ENCODE measurements around the gene RTL5. TPM values are rescaled to one million over a fixed set of nuclear protein-coding genes. Genes with fewer than 3 reads are reported as not detected.

The RTL5 gene
- total and polyA plus RNA-seq, 10 of the 15 experiments (the other 5 are each of a cell fraction or from before 2014, with no cell fraction given) = under 0.01 to 0.10 (median 0.03) TPM; not detected in 5

- no peak overlapping the region for H3K9ac ChIP-seq (ENCODE audit: control insufficient read depth, insufficient read depth, low read length)
- DNase-seq (ENCODE audit: low read depth, low spot score) (no peak), ATAC-seq (no peak), FAIRE-seq (no peak)
- no peaks in the 10 kb centered on the region for H3K36me3 ChIP-seq (ENCODE audit: control insufficient read depth in 2 of 2, insufficient read depth in 2 of 2, low read length in 1 of 2)
- H3K9me3 ChIP-seq (replicated peaks; ENCODE audit: control insufficient read depth, insufficient read depth, low read length) = no peaks in the 10 kb centered on the region; the same call in 2 of the 3 replicates
- ChIA-PET SMC1A (ENCODE audit: uncharacterized antibody, unreplicated experiment) (interaction anchor here (1.0 to 5.4 kb wide), 4 partner anchors 103 to 114 kb away, joined by 3 to 45 read pairs (median 6); no protein-coding TSS in a partner anchor), CTCF (interaction anchor here (0.9 to 9.8 kb wide), 13 partner anchors 8 to 260 kb away, joined by 3 to 81 read pairs (median 4); no protein-coding TSS in a partner anchor), RAD21 (ENCODE audit: unreplicated experiment) (interaction anchor here (1.0 to 4.3 kb wide), 2 partner anchors 62 to 107 kb away, joined by 3 to 43 read pairs; no protein-coding TSS in a partner anchor), POLR2A (no interaction called here)
- 0 out of 2 replicates have a peak, but pooled peaks cover 2% of the 10 kb centered on the region for H3K4me1 ChIP-seq (ENCODE audit: control insufficient read depth, insufficient read depth, low read length)
- H3K4me2 ChIP-seq (ENCODE audit: control insufficient read depth, insufficient read depth) = no peak overlapping the region
- peaks cover 0 to under 1% of the 10 kb centered on the region in 2 experiments; a peak in 2 of 4 replicates for H3K27me3 ChIP-seq (replicated peaks in 1 of 2; ENCODE audit: control insufficient read depth in 2 of 2, insufficient read depth in 2 of 2, low read length in 1 of 2)
- intact Hi-C loops (cut with micrococcal nuclease; ENCODE audit: unreplicated experiment) (loop anchor here (5.0 kb wide), 1 partner anchor 55 kb away; the partner anchor contains the start of gene PIN4), in situ Hi-C loops (cut with MboI) (loop anchor here (5.0 kb wide), 2 partner anchors 105 to 130 kb away; no protein-coding TSS in a partner anchor)
- WGBS (ENCODE audit: insufficient coverage, insufficient replicate concordance, low lambda C conversion rate, missing lambda C conversion rate) = 0% methylated on average over 3 of the region's 3 CpGs
- no peaks in the 10 kb centered on the region for H4K20me1 ChIP-seq (ENCODE audit: control insufficient read depth, insufficient read depth)
- H3K79me2 ChIP-seq (ENCODE audit: control insufficient read depth, insufficient read depth, low read length) = no peaks in the 10 kb centered on the region
- TF ChIP-seq RELA (IDR thresholded peaks at IDR 0.05; ENCODE audit: borderline replicate concordance, partially characterized antibody) (no peak), E2F4 (IDR thresholded peaks at IDR 0.05; ENCODE audit: low read depth, low read length) (no peak), NFIC (IDR thresholded peaks at IDR 0.05; ENCODE audit: low read depth, low read length) (no peak), STAT1 (conservative IDR thresholded peaks at IDR 0.05) (no peak), NR2C1 (IDR thresholded peaks at IDR 0.05) (no peak), RAD51 (IDR thresholded peaks at IDR 0.05) (no peak), LARP7 (IDR thresholded peaks at IDR 0.05) (no peak), CTCF (IDR thresholded peaks at IDR 0.05 in 2 of 3, conservative IDR thresholded peaks at IDR 0.05 in 1 of 3; ENCODE audit: control insufficient read depth in 2 of 3, extremely low read depth in 1 of 3, insufficient read depth in 1 of 3, low read depth in 3 of 3, low read length in 3 of 3) (no peak), NBN (IDR thresholded peaks at IDR 0.05) (no peak), MEF2A (IDR thresholded peaks at IDR 0.05; ENCODE audit: insufficient read depth, low read depth, low read length) (no peak), RELB (IDR thresholded peaks at IDR 0.05; ENCODE audit: low read depth) (no peak), PRDM15 (CRISPR knock-in tag; IDR thresholded peaks at IDR 0.05) (no peak)
- no TSS peak for BruUV-seq (replicated peaks)
- H3K27ac ChIP-seq (ENCODE audit: control insufficient read depth, insufficient read depth) = no peak overlapping the region
- no peak overlapping the region for H2AFZ ChIP-seq (ENCODE audit: control insufficient read depth, low read depth, low read length)
- no peak overlapping the region for H3K4me3 ChIP-seq
Observed at GRCh38 chrX:72127332-72127731, 4.4 kb downstream of the RTL5 start.

Data from GM12878 (cell line).